Measurements from ENCODE around the gene IL1RL1.

DNA sequence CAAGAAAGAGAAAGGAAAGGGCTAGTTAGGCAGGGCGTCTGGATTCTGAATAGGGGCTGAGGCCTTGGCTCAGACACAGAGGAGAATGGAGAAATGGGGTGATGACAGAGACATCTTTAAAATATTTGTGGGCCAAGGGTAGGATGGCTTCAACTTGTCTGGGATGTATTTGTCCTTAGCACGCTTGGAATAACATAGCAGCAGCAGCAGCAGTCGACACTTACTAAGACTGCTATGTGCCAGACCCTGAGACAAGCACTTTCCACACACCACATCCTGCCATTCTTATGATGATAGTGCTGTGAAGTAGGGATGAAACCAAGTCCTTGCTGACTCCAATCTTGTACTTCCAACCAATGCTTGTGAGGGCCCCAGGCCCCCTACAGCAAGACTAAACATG lies 2.6 kb downstream of the IL1RL1 start:
- TF ChIP-seq CTCF (IDR thresholded peaks at IDR 0.05) (no peak), POLR2A (IDR thresholded peaks at IDR 0.05) (no peak)

All from esophagus squamous epithelium (tissue), 4 donors.